Spleen (tissue), 7 donors: Measurements from ENCODE around the gene SLIT1.

Experiments
- POLR2AphosphoS5 ChIP-seq, 3 donors: sonication (generic); formaldehyde crosslinking; IDR thresholded peaks; one replicate each; pipeline ENCODE4 v1.5.1; 2017; ENCODE audit warnings: antibody characterized with exemption in 3 of 3
- TF ChIP-seq, protein P1 (sequence below), 11 experiments: fragments of 200-600 bp in 7 of 11; fragments of 450-650 bp in 4 of 11; sonication (generic) in 4 of 11; IDR thresholded peaks in 8 of 11; conservative IDR thresholded peaks in 3 of 11; 1 replicate in 7 of 11; 2 replicates in 4 of 11; pipeline versions ENCODE4 v1.4.0 to v1.8.0; 2016 to 2021; ENCODE audit warnings: antibody characterized with exemption in 11 of 11, inconsistent platforms in 4 of 11, mild to moderate bottlenecking in 1 of 11
- donor health status: DM: no; HTN: no; CAD: no; lungs with moderate emphysema.
- donor health status: DM: no; HTN: no; CAD: no.
- donor health status: DM: no; HTN: no; CAD: no.

- TF ChIP-seq, protein P1, sequence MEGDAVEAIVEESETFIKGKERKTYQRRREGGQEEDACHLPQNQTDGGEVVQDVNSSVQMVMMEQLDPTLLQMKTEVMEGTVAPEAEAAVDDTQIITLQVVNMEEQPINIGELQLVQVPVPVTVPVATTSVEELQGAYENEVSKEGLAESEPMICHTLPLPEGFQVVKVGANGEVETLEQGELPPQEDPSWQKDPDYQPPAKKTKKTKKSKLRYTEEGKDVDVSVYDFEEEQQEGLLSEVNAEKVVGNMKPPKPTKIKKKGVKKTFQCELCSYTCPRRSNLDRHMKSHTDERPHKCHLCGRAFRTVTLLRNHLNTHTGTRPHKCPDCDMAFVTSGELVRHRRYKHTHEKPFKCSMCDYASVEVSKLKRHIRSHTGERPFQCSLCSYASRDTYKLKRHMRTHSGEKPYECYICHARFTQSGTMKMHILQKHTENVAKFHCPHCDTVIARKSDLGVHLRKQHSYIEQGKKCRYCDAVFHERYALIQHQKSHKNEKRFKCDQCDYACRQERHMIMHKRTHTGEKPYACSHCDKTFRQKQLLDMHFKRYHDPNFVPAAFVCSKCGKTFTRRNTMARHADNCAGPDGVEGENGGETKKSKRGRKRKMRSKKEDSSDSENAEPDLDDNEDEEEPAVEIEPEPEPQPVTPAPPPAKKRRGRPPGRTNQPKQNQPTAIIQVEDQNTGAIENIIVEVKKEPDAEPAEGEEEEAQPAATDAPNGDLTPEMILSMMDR (IDR thresholded peaks at IDR 0.05 in 8 of 11, conservative IDR thresholded peaks at IDR 0.05 in 3 of 11): no peak
- no peak for TF ChIP-seq POLR2AphosphoS5 (IDR thresholded peaks at IDR 0.05)
Measured at GRCh38 chr10:97207756-97208346, 22.1 kb upstream of the SLIT1 start.
